ENCODE results near the gene YY1.
"Not testable (repeated sequence)": the region's sequence is repeated elsewhere in the genome, so short reads cannot be mapped to it uniquely, and the experiment has no call there.

YY1 gene

DNA sequence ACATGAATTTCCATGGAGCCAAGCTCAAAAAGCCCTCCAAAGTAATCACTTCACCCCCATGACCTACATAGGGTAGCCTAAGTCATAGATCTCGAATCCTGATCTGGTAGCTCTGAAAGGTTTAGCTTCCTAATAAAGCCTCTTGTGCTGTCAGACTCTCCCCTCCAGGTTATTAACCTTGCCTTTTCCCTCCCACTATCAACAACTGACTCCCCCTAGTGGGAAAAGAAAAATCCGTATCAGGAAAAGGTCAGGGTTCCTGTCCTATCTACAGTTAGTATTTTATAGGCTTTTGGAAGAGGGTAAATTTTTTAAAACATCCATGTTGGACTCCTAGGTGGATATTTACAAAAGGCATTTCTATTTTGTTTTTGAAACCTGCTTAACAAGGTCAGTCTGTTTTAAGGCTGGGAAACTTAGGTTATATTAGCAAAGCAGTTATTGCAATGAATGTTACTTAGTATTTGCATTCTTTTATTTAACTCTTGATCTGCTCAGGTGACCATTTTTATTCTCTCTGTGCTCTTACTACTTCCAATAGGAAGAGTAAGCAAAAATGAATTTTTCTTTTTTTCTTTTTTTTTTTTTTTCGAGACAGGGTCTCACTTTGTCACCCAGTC lies 8.0 kb downstream of the YY1 start:
- no peak for DNase-seq

- no peak for DNase-seq
These were observed 12.0 kb downstream of the YY1 start for GRCh38 chr14:100250732-100251465.

DNA sequence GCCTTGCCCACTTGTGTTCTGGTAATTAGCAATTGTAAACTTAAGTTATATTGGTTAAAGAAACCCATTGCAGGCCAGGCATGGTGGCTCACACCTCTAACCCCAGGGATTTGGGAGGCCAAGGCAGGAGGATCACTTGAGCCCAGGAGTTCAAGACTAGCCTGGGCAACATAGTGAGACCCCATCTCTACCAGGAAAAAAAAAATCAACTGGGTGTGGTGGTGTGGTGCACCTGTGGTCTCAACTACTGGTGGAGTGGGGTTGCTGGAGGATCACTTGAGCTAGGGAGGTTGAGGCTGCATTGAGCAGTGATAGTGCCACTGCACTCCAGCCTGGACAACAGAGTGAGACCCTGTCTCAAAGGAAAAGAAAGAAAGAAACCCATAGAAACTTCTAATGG lies 13.7 kb downstream of the YY1 start:
- DNase-seq = no peak

GRCh38 chr14:100256339-100256895 lies 17.5 kb downstream of the YY1 start:
- DNase-seq = no peak

DNA sequence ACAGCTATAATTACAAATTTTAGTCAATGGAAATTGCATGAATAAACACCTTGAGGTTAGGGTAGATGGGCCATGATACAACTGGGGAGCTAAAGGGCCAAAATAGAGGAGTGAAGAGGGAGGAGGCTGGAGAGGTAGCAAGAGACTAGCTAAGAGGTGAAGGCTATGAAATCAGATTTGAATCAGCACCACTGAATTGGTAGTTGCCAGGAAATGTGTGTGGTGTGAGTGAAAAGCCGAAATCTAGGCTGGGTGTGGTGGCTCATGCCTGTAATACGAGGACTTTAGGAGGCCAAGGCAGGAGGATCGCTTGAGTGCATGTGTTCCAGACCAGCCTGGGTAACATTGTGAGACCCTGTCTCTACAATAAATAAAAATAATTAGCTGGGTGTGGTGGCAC lies 22.7 kb downstream of the YY1 start:
- peak; percentile 52 for DNase-seq

- no peak for DNase-seq
These were observed 23.6 kb downstream of the YY1 start for GRCh38 chr14:100262545-100262944.

DNA sequence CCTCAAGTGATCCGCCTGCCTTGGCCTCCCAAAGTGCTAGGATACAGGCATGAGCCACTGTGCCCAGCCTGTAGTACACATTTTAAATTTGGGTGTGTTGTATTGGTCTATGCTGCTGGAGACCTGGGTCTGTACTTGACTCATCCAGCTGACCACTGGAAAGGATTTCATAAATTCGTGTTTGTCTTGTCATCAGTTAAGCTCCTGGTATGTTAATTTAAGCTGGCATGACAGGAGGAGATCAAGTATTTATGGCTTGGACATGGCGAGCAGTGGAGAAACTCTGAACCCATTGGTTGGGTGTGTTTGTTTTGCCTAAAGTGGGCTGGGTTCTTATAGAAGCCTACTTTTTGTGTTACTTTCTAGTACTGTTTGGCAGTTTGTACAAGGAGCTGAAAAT lies 24.2 kb downstream of the YY1 start:
- no peak for DNase-seq

- DNase-seq = no peak
These were observed 29.0 kb downstream of the YY1 start for GRCh38 chr14:100267990-100268389.

GRCh38 chr14:100268591-100269207 lies 29.8 kb downstream of the YY1 start:
- no peak for DNase-seq

DNA sequence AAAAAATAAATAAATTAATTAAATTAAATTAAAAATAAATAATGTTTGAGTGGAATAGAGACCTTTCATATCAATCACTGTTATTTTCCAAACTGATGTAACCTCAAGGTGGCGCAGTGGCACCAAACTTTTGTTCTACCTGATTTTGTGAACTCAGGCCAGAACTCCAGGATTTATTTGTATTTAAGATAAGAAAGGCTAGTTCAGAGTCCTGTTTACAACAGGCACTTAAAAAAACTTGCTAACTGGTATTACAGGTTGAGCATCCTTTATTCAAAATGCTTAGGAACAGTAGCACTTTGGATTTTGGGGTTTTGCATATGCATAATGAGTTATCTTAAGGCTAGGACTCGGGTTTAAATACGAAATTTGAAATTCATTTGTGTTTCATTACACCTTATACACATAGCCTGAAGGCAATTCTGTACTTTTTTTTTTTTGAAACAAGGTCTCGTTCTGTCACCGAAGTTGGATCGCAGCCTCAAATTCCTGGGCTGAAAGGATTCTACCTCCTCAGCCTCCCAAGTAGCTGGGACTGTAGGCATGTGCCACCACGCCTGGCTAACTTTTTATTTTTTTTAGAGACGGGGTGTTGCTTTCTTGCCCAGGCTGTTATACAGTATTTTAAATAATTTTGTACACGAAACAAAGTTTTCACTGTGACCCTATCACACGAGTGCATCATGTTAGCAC lies 32.4 kb downstream of the YY1 start:
- peak; percentile 28 for DNase-seq

DNA sequence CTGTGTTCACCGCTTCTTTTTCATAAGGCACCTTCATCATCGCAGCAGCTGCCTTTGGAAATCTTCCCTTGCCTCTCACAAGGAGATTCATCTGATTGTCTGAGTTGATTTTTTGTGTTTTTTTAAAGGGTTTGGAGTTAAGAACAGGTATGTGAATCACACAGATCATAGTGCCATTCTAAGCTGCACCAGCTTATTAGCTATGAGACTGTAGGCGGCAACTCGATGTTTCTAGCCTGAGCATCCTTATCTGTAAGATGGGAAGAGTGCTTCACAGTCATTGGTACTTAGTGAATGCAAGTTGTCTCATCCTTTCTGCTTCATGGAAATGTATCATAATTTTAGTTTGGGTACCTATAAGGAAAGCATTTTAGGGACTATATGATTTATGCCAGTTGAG lies 35.3 kb downstream of the YY1 start:
- no peak for DNase-seq

DNA sequence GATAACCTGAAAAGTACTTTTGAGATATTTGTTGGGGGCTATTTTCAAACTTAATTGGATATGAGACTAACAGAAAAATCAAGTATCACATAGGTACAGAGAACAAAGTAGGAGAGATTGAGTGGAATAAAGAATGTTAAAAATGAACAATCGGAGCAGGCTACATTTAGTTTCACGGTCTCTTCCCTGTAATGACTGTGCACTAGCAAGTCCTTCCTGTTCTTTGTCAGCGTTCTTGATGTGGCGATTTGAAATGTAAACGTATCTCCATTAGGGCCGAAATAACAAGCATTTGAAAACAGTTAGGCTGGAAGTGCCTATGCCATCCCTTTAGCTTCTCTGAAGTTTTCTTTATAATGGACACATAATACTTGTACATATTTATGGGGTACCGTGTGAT lies 36.3 kb downstream of the YY1 start:
- no peak for DNase-seq

- no peak for DNase-seq
These were observed 39.8 kb downstream of the YY1 start for GRCh38 chr14:100278702-100279101.

- DNase-seq = no peak
These were observed 40.2 kb downstream of the YY1 start for GRCh38 chr14:100279133-100279532.

- no peak for DNase-seq
These were observed 40.6 kb downstream of the YY1 start for GRCh38 chr14:100279563-100279962.

- no peak for DNase-seq
These were observed 42.5 kb downstream of the YY1 start for GRCh38 chr14:100281286-100282082.

GRCh38 chr14:100282083-100282350 lies 43.1 kb downstream of the YY1 start:
- DNase-seq = no peak

- DNase-seq = no peak
These were observed 43.9 kb downstream of the YY1 start for GRCh38 chr14:100282766-100283419.

DNA sequence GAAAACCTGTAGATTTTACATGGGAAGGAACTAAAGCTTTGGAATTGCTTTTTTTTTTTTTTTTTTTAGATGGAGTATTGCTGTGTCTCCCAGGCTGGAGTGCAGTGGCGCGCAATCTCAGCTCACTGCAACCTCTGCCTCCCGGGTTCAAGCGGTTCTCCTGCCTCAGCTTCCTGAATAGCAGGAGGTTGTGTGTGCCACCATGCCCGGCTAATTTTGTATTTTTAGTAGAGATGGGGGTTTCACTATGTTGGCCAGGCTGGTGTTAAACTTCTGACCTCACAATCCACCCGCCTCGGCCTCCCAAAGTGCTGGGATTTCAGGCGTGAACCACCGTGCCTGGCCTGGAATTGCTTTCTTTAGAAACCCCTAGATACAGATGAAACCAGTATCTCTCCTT lies 44.5 kb downstream of the YY1 start:
- DNase-seq = not testable (repeated sequence)

DNA sequence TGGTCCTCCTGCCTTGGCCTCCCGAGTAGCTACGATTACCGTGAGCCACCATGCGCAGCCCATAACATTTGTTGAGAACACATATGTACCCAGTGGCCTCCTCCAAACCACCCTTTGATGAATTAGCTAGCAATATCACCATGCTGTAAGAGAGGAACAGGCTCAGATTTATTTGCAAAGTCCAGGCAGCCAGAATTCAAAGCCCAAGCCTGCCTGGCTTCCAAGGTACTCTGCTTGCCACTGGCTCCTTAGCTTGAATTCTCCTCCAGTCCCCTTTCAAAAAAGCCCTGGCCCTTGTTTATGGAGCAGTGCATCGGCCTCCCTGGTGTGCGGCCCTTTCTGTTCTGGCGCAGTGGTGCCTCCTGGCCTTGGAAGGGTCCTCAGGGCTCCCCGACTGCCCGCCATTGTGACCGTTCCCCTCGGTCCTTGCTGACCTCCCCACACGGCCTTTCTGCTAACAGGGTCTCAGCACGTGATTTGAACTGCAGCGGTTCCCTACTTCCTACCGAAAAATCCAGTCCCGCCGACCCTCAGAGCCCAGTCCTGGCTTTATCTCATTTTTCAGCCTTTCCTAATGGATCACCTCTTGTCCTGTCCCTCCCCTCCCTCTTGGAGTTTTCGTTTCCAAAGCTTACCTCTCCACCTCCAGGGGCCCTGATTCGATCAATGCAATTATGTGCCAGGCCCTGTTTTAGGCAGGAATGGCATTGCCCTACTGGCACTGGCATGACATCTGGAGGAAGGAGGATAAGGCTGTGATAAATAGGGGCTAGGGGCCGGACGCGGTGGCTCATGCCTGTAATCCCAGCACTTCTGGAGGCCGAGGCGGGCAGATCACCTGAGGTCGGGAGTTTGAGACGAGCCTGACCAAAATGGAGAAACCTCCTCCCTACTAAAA lies 45.3 kb downstream of the YY1 start:
- DNase-seq = no peak

Measured in activated CD4-positive, alpha-beta T cell treated with anti-CD3 and anti-CD28 coated beads for 48 hours (primary cell).